GM20000 (cell line): ENCODE results near the gene CLBA1.

Source experiments
- DNase-seq: peaks from one replicate; pipeline ENCODE4 v3.0.0; 2012; ENCODE audit warnings: low spot score
- CTCF ChIP-seq: IDR thresholded peaks from 2 replicates; pipeline ENCODE4 v1.5.1; 2012; ENCODE audit warnings: mild to moderate bottlenecking, control low read depth; ENCODE audit errors: extremely low read depth, missing control alignments

CLBA1 gene

GRCh38 chr14:104994978-104995377 is 9.4 kb downstream of the CLBA1 start:
- TF ChIP-seq CTCF: no peak
- no peak for DNase-seq

DNA sequence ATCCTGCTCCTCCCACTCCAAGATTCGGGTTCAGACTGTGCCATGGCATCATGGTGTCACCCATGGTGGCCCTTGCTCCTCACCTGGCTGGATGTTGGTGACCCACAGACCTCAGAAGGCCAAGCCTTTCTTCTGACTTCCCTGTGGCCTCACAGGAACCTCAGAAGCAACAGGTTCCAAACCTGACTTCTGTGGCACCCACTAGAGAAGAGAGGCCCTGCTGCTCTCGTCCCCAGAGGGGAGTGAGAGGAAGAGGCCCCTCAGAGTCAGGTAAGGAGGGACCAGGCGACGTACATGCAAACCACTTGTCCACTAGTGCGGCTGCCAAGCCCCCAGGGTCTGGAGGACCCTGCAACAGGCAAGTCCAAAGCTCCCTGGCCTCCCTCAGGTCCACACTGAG is 10.4 kb downstream of the CLBA1 start:
- no peak for TF ChIP-seq CTCF
- no peak for DNase-seq

DNA sequence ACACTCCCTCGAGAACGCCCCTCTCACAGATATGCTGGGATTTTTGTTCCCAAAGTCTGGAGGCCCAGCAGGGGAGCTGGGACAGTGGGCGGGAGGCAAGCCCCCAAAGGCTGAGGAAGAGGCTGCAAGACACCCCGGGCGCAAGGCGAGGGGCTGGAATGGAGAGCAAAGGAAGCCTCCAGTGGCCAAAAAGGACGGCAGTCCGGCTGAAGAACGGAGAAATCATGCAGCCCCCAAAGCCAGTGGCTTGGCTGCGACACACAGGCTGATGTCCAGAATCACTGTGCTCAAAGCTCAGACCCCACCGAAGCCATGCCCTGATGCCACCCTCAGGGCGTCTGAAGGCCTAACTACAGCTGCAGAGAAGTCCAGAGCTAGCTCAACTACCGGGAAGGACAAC is 10.9 kb downstream of the CLBA1 start:
- DNase-seq: no peak
- no peak for TF ChIP-seq CTCF

DNA sequence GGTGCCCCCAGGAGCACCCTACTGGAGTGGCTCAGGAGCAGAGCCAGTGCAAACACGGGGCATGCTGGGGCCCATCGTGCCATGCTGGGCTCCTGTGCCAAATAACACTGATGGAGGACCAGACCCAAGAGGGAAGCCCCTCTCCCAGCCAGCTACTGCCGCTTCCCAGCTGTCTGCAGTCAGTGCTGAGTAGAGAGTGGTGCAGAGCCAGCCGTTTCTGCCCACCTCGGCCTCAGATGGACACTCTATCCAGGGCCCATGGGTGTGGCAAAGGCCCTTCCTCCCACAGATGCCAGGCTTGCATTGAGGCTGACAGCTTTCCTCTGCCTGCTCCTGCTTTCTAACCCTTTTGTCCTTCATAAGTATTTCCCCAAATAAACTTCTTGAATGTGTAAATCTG is 13.2 kb downstream of the CLBA1 start:
- DNase-seq: no peak
- no peak for TF ChIP-seq CTCF

GRCh38 chr14:104999361-104999760 is 13.8 kb downstream of the CLBA1 start:
- no peak for TF ChIP-seq CTCF
- DNase-seq: no peak

DNA sequence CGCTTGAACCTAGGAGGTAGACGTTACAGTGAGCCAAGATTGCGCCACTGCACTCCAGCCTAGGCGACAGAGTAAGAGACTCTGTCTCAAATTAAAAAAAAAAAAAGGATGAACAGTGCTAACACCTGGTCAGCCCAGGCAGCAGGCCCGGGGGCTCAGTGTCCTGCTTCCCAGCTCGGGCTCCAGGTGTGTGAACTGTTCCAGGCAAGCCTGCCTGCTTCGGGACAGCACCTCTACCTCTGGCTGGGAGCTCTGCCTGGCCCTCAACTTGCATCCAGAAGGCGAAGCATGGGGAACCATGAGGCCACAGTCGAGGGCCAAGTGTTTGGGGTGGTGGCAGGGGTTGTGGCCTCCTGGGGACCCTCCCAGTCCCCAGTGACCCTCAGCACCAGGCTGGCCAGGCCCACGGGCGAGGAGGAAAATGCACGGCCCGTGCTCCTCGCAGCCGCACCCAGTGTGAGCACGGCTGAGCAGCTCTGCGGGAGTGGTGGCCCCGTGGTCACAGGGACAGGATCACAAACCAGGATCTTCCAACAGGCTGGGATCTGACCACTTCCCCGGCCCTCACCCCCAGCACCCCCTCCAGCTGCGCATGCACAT is 19.8 kb downstream of the CLBA1 start:
- no peak for DNase-seq
- no peak for TF ChIP-seq CTCF

DNA sequence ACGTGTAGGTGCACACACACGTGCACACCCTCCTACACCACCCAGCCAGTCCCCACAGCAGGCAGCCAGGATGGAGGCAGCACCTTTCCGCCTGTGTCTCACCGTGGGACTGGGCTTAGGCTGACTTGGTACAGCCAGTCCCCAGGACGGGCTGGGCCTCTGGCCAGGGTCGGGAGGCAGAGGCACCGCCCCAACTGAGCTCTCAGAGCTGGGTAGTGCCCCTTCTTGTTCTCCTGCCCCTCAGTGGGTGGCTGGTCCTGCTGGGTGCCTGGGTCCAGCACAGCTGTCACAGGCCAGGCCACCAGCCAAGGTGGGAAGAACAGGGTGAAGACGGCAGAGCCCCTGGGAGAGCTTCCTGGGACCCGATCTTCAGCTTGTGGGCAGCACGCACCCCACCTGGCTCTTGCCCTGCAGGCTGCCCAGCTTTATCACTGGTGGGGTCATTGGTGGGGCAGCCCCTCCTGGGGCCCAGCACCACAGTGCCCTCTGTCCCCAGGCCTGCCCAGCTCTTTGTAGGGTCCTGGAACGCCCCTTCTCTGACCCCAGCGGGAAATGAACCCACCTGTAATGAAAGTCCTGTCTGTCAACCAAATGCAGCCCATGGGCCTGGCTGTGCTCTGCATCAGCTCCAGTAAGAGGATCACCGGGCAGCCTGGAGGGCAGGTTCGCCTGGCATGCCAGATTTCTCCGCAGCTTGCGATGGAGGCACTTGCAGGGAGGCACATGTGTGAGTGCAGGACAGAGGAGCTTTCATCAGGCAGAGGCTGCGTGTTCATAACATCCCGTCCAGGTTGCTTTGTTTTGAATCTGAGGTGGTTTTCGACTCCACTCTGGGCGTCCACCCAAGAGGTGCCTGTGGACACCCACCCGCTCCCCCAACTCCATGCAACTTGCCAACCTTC is 20.6 kb downstream of the CLBA1 start:
- no peak for DNase-seq
- no peak for TF ChIP-seq CTCF
